OCI-LY3 (cell line): Measurements from ENCODE around the gene NDUFB2.

Experiments
- EZH2phosphoT487 ChIP-seq: fragments of 200-600 bp; shearing (Covaris generic); IDR thresholded peaks from 2 replicates; pipeline ENCODE4 v1.6.1; 2018; ENCODE audit warnings: antibody characterized with exemption, mixed run types, low read depth
- TF ChIP-seq, protein P1 (sequence below): fragments of 200-600, 300-600 bp; sonication (generic); IDR thresholded peaks from 2 replicates; pipeline ENCODE4 v1.5.1; 2014; ENCODE audit warnings: antibody characterized with exemption, low read length, low read depth

DNA sequence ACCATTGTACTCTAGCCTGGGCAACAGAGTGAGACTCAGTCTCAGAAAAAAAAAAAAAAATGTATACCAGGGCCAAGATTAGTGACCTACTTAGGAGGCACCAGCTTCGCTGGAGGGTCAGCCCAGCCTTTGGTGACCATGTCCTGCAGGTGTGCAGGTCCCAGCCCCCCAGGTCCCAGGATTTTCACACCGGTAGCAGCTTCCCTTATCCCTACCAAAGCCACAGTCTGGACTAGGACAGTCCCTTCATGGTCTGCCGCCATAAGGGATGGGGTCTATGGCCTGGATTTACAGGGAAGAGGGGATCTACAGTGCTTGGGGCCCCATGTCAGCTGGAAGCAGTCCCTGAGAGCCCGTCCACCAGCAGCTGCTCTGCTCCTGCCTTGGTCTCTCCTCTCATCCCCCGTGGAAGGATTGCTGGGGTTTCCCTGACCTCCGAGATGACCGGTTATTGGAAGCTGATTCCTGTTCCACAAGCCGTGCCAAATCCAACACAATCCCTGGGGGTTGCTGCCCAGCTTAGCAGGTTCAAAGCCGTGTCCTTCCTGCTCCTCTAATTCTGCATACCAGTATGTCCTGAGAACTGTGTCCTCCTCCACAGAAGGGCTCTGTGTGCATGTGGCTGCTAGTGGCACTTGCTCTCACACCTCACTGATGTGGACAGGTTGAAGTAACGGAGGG lies 11.0 kb upstream of the NDUFB2 start:
- TF ChIP-seq, protein P1, sequence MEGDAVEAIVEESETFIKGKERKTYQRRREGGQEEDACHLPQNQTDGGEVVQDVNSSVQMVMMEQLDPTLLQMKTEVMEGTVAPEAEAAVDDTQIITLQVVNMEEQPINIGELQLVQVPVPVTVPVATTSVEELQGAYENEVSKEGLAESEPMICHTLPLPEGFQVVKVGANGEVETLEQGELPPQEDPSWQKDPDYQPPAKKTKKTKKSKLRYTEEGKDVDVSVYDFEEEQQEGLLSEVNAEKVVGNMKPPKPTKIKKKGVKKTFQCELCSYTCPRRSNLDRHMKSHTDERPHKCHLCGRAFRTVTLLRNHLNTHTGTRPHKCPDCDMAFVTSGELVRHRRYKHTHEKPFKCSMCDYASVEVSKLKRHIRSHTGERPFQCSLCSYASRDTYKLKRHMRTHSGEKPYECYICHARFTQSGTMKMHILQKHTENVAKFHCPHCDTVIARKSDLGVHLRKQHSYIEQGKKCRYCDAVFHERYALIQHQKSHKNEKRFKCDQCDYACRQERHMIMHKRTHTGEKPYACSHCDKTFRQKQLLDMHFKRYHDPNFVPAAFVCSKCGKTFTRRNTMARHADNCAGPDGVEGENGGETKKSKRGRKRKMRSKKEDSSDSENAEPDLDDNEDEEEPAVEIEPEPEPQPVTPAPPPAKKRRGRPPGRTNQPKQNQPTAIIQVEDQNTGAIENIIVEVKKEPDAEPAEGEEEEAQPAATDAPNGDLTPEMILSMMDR, result no peak
- TF ChIP-seq EZH2phosphoT487, result no peak
